ENCODE results near the gene ARHGDIB. TPM values are rescaled to one million over a fixed set of nuclear protein-coding genes. Genes with fewer than 3 reads are reported as not detected.

The ARHGDIB gene
- total and polyA plus RNA-seq, 10 of the 15 experiments (the other 5 are each of a cell fraction or from before 2014, with no cell fraction given): 796 to 2,849 (median 1,346) TPM

- TF ChIP-seq SMAD1 (IDR thresholded peaks at IDR 0.05; ENCODE audit: low read depth, partially characterized antibody) (peak; percentile 44), ZBTB40 (IDR thresholded peaks at IDR 0.05; ENCODE audit: borderline replicate concordance) (peak; percentile 38; the same call in 1 of the 2 replicates), MTA2 (IDR thresholded peaks at IDR 0.05; ENCODE audit: low read depth) (peak; percentile 50; the same call in 1 of the 2 replicates), PBX3 (IDR thresholded peaks at IDR 0.05; ENCODE audit: insufficient replicate concordance, low read depth, low read length) (peak; percentile 66), CEBPB (IDR thresholded peaks at IDR 0.05; ENCODE audit: borderline replicate concordance in 1 of 2, low read depth in 2 of 2, low read length in 2 of 2) (0 out of 4 replicates have a peak, but pooled peaks of 1 of the 2 experiments have one; percentile 62), ATF2 (IDR thresholded peaks at IDR 0.05; ENCODE audit: low read length) (peak; percentile 18; the same call in 1 of the 2 replicates), PKNOX1 (IDR thresholded peaks at IDR 0.05) (peak; percentile 84), SIN3A (IDR thresholded peaks at IDR 0.05; ENCODE audit: low read depth, low read length) (peak; percentile 62; the same call in 1 of the 2 replicates), ETV6 (conservative IDR thresholded peaks at IDR 0.05 in 1 of 2, IDR thresholded peaks at IDR 0.05 in 1 of 2; ENCODE audit: borderline replicate concordance in 1 of 2, low read depth in 1 of 2) (peak in 1 of 2 experiments; percentile 97; a peak in 2 of 4 replicates), GABPA (IDR thresholded peaks at IDR 0.05; ENCODE audit: low read depth) (peak; percentile 67), MXI1 (IDR thresholded peaks at IDR 0.05; ENCODE audit: low read depth, low read length) (peak; percentile 82), PAX8 (IDR thresholded peaks at IDR 0.05) (no peak), YY1 (IDR thresholded peaks at IDR 0.05; ENCODE audit: low read depth, low read length) (peak; percentile 49), MEF2A (IDR thresholded peaks at IDR 0.05; ENCODE audit: insufficient read depth, low read depth, low read length) (0 out of 2 replicates have a peak, but pooled peaks have one; percentile 23), POU2F2 (IDR thresholded peaks at IDR 0.05; ENCODE audit: borderline replicate concordance, low read depth, low read length) (0 out of 3 replicates have a peak, but pooled peaks have one; percentile 9), NKRF (conservative IDR thresholded peaks at IDR 0.05) (0 out of 2 replicates have a peak, but pooled peaks have one; percentile 54)
Observed at GRCh38 chr12:14961466-14962152, at the start of gene ARHGDIB (continued).

All from GM12878 (cell line).